ENCODE measurements around the gene PLCB1.
A peak's percentile ranks its signal among the peaks of the same experiment; 100 is the strongest.

The PLCB1 gene

DNA sequence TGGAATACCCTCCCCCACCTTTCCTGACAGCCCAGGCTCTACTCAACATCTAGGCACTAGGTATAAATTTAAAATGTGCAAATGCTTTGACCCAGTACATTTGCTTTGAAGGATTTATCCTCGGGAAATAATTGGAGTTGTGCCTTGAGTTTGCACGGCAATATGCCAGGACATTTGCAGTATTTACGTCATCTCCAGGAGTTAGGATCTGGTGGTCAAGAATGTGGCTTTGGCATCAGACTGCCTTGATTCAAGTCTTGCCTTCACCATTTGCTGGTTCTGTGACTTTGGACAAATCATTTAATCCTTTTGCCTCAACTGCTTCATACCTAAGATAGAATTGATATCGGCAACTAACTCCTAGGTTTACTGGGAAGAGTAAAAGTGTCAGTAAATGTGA lies 169.6 kb downstream of the PLCB1 start:
- DNase-seq (ENCODE audit: low read depth), result no peak

DNA sequence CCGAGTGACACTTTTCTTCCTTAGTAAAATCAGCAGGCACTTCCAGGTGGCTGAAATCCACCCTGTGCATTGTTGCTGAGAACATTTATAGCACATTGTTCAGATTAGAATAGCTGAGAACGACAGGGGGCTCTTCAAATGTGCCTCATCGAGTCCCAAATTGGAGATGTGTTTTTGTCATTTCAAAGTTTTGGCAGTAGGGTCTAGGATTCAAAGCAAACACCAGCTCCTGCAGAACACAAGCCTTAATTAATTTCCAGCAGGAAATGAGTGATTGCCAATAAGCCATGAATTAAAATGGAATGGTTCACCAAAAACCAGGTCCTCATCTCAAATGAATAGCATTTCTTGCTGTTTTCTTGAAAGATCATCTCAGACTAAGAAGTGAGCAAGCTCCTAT lies 171.6 kb downstream of the PLCB1 start:
- DNase-seq (ENCODE audit: low read depth), result no peak

DNA sequence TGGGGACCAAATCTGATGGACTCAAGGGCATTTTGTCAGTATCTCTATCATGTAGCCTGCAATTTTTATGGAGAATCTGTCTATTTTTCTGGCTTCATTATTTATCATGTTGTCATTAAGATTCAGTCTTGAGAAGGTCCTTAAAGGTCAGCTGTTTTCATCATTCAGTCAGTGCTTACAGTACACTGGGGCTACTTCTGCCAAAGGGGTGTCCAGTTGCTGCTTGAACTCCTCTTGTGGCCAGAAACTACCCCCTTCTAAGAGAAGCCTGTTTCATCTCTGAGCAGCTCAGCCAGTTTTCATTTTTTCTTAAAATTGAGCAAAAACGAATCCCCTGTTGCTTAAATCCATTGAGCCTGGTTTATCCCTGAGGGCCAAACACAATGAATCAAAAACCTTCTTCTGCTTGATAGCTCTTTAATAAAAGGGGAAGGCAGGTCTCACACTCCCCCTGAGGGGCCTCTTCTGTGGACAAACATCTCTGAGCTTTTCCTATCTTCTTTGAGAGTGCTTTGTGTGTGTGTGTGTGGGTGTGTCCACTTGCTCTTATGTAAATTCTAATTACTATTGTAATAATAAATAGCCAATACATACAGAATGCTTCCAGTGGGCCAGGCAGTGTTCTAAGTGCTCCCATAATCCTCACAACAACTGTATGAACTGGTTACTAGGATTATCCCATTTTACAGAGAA lies 172.2 kb downstream of the PLCB1 start:
- DNase-seq (ENCODE audit: low read depth), result no peak

DNA sequence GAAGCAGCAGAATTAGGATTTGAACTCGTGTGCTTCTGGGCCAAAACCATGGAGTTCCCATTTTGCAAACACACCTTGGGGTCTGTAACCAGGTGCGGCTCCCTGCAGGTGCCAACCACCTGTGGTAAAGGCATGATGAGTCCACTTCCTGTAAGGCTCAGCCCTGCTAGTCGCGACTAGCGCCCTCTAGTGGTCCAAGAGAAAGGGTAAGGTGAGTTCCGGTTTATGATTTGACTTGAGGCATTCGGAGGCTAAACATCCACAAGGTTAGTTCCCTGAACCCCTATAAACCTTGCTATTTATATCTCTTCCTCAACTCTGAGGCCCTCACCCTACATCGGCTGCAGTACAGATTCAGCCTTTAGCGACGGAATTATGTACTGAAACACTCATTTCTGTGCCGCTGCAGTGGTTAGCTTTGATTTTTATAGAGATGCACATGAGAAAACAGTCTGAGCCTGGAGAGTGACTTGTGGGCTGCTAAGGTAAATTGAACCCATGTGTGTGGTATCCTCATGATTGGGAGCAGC lies 173.4 kb downstream of the PLCB1 start:
- DNase-seq (ENCODE audit: low read depth), result peak; percentile 44

- DNase-seq (ENCODE audit: low read depth), result no peak
Measured at GRCh38 chr20:8306937-8307336, 174.9 kb downstream of the PLCB1 start.

DNA sequence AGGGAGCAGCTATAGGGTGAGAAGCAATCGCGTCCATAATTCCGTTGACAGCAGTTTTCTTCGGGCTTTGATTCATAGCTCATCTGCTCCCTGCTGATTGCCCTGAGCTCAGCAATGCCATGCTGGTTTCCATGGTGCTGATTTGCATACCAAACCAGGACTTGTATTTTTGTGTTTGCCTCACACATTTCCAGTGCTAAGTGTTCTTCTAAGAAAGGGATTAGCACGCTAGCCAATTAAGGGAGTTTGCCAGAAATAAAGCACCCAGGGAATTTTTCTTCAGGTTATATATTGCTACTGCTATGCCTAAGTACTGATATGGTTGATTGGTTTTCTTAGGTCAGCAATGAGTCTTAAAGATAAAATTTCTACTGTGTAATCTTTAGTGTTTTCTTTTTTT lies 177.6 kb downstream of the PLCB1 start:
- DNase-seq (ENCODE audit: low read depth), result no peak

GRCh38 chr20:8310618-8311017 lies 178.6 kb downstream of the PLCB1 start:
- DNase-seq (ENCODE audit: low read depth), result no peak

- DNase-seq (ENCODE audit: low read depth), result no peak
Measured at GRCh38 chr20:8313073-8313472, 181.0 kb downstream of the PLCB1 start.

DNA sequence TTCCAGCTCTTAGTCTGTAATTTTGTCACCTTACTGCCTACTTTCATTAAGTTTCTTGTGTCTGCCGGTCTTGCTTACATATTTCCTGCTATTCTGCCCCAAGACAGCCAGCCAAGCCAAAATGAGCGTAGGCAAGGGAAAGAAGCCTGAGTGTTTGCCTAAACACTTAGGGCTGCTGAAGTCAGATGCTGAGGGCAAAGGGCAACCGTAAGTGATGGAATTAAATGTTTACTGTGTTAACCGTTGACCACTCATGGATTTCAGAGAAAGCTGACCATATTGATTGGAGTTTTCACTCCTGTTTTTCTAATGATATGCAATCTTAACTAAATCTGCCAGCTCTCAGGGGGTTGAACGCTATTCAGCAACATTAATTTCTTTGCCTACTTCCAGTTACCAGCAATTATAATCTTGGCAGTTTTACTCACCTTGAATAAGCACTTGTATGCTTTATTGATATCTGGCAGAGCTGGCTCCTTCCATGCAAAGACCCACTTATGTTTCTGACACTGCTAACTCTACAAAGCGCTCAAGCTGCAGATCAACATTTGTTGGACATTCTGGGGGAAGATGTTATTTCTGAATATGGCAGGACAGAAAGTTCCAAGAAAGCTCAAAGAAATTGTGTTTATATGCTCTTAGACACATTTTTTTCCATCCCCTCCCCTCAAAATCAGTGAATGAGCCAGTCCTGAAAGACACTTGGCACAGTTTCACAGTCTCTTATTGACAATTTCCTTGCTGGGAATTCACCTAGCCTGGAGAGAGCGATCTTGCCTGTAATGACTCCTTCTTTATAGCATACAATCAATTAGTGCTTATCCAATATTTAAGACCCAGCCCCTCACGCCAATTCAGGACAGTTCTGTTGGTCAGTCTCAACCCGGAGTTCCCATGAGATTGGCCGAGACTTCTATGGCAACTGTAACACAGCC lies 183.8 kb downstream of the PLCB1 start:
- no peak for DNase-seq (ENCODE audit: low read depth)

GRCh38 chr20:8317448-8317847 lies 185.4 kb downstream of the PLCB1 start:
- no peak for DNase-seq (ENCODE audit: low read depth)

- no peak for DNase-seq (ENCODE audit: low read depth)
Measured at GRCh38 chr20:8318965-8319625, 187.0 kb downstream of the PLCB1 start.

- no peak for DNase-seq (ENCODE audit: low read depth)
Measured at GRCh38 chr20:8320306-8320705, 188.2 kb downstream of the PLCB1 start.

DNA sequence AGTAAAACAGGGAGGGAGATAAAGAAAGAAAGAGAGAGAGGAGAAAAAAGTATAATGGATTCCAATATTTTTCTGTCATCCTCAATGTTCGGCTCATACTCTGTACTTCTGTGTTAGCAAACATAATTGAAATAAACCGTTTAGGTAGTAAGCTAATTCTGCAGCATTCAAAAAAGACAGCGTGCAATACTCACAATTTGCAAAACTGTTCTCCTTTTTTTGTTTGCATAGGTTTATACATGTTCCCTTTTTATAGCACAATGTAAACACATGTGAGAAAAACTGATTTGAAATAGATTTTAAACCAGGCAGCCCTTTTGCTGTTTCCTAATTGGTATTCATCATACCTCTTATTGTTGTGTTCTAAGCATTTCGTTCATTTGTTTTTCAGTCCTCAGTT lies 188.9 kb downstream of the PLCB1 start:
- DNase-seq (ENCODE audit: low read depth), result no peak

- no peak for DNase-seq (ENCODE audit: low read depth)
Measured at GRCh38 chr20:8322662-8323217, 190.7 kb downstream of the PLCB1 start.

GRCh38 chr20:8326191-8326590 lies 194.1 kb downstream of the PLCB1 start:
- no peak for DNase-seq (ENCODE audit: low read depth)

- DNase-seq (ENCODE audit: low read depth), result no peak
Measured at GRCh38 chr20:8326899-8327298, 194.8 kb downstream of the PLCB1 start.

GRCh38 chr20:8328189-8328588 lies 196.1 kb downstream of the PLCB1 start:
- no peak for DNase-seq (ENCODE audit: low read depth)

GRCh38 chr20:8330319-8330784 lies 198.3 kb downstream of the PLCB1 start:
- no peak for DNase-seq (ENCODE audit: low read depth)

GRCh38 chr20:8330785-8331695 lies 199.0 kb downstream of the PLCB1 start:
- DNase-seq (ENCODE audit: low read depth), result no peak

- no peak for DNase-seq (ENCODE audit: low read depth)
Measured at GRCh38 chr20:8331740-8332412, 199.8 kb downstream of the PLCB1 start.

Data from activated T-cell treated with anti-CD3 and anti-CD28 coated beads for 48 hours (primary cell).